ENCODE measurements around the gene RNF157.

Gene RNF157

GRCh38 chr17:76223802-76224201, 16.5 kb downstream of the RNF157 start:
- H3K36me3 ChIP-seq (ENCODE audit: control insufficient read depth, insufficient read depth, low read length): no peaks in the 10 kb centered on the region
- H2AFZ ChIP-seq: no peak overlapping the region
- H3K27me3 ChIP-seq (ENCODE audit: control insufficient read depth, insufficient read depth, low read length): no peaks in the 10 kb centered on the region
- H3K9me3 ChIP-seq (ENCODE audit: control insufficient read depth, low read length): no peaks in the 10 kb centered on the region
- H3K9ac ChIP-seq: no peak overlapping the region
- H3K4me1 ChIP-seq: no peaks in the 10 kb centered on the region
- H3K79me2 ChIP-seq: peaks cover 2% of the 10 kb centered on the region
- H3K27ac ChIP-seq: no peak overlapping the region
- peak overlapping the region; percentile 1 for H3K4me3 ChIP-seq (ENCODE audit: low read depth, low read length)
- TF ChIP-seq, protein P1, sequence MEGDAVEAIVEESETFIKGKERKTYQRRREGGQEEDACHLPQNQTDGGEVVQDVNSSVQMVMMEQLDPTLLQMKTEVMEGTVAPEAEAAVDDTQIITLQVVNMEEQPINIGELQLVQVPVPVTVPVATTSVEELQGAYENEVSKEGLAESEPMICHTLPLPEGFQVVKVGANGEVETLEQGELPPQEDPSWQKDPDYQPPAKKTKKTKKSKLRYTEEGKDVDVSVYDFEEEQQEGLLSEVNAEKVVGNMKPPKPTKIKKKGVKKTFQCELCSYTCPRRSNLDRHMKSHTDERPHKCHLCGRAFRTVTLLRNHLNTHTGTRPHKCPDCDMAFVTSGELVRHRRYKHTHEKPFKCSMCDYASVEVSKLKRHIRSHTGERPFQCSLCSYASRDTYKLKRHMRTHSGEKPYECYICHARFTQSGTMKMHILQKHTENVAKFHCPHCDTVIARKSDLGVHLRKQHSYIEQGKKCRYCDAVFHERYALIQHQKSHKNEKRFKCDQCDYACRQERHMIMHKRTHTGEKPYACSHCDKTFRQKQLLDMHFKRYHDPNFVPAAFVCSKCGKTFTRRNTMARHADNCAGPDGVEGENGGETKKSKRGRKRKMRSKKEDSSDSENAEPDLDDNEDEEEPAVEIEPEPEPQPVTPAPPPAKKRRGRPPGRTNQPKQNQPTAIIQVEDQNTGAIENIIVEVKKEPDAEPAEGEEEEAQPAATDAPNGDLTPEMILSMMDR (IDR thresholded peaks at IDR 0.05): no peak
- H3K4me2 ChIP-seq (ENCODE audit: low read length): no peak overlapping the region

DNA sequence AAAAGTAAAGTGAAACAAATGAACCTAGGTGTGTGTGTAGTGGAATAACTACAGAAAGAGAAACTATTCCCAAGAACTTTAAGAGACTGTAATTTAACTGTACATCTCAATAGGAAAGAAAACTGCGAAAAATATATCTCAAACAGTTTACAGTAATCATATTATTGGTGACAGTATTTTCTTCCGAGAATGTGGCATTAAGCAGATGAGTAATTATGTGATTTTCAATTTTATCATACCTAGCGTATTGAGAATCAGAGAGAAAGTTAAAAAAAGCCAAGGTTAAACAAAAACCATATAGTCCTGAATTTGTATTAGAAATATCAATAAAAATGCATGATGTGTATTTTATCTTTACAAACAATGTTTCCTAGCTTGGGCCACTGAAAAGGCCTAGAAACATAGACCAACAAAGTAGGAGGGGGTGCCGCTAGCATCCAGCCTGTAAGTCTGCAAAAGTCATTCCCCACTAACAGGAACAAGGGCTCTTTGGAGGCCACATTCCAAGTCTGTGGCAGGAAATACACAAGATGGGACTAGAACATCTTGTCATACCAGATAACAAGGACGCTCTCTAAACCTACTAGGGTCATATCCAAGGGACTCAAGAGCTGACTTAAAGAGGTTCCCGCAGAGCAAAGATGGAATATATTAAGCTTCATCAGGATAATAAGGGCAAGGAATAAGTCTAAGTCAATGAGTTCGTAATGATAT, 20.5 kb downstream of the RNF157 start:
- no peaks in the 10 kb centered on the region for H3K36me3 ChIP-seq (ENCODE audit: control insufficient read depth, insufficient read depth, low read length)
- no peak overlapping the region for H3K4me2 ChIP-seq (ENCODE audit: low read length)
- TF ChIP-seq, protein P1 (IDR thresholded peaks at IDR 0.05): no peak
- H2AFZ ChIP-seq: no peak overlapping the region
- no peaks in the 10 kb centered on the region for H3K27me3 ChIP-seq (ENCODE audit: control insufficient read depth, insufficient read depth, low read length)
- no peak overlapping the region for H3K9ac ChIP-seq
- no peak overlapping the region for H3K27ac ChIP-seq
- H3K79me2 ChIP-seq: peaks cover 2% of the 10 kb centered on the region
- H3K9me3 ChIP-seq (ENCODE audit: control insufficient read depth, low read length): no peaks in the 10 kb centered on the region
- H3K4me3 ChIP-seq (ENCODE audit: low read depth, low read length): no peak overlapping the region
- no peaks in the 10 kb centered on the region for H3K4me1 ChIP-seq

DNA sequence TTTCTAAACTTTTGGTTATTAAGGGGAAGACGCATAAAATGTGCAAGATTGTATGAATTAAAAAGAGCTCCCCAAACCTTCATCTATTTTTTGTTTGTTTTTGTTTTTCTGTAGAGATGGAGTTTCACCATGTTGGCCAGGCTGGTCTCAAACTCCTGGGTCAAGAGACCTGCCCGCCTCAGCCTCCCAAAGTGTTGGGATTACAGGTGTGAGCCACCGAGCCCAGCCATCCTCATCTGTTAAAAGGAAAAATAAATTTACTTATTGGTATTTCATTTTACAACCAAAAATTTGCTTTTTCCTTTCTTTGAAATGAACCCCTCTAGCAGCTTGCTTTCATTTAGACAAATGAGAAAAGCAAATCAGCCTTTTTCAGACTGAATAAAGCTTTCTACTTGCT, 23.2 kb downstream of the RNF157 start:
- TF ChIP-seq, protein P1 (IDR thresholded peaks at IDR 0.05): no peak
- H3K27ac ChIP-seq: no peak overlapping the region
- H3K27me3 ChIP-seq (ENCODE audit: control insufficient read depth, insufficient read depth, low read length): no peaks in the 10 kb centered on the region
- no peak overlapping the region for H3K9ac ChIP-seq
- no peak overlapping the region for H3K4me3 ChIP-seq (ENCODE audit: low read depth, low read length)
- H3K9me3 ChIP-seq (ENCODE audit: control insufficient read depth, low read length): no peaks in the 10 kb centered on the region
- no peaks in the 10 kb centered on the region for H3K4me1 ChIP-seq
- H2AFZ ChIP-seq: no peak overlapping the region
- H3K36me3 ChIP-seq (ENCODE audit: control insufficient read depth, insufficient read depth, low read length): no peaks in the 10 kb centered on the region
- H3K4me2 ChIP-seq (ENCODE audit: low read length): no peak overlapping the region
- H3K79me2 ChIP-seq: peaks cover 2% of the 10 kb centered on the region

DNA sequence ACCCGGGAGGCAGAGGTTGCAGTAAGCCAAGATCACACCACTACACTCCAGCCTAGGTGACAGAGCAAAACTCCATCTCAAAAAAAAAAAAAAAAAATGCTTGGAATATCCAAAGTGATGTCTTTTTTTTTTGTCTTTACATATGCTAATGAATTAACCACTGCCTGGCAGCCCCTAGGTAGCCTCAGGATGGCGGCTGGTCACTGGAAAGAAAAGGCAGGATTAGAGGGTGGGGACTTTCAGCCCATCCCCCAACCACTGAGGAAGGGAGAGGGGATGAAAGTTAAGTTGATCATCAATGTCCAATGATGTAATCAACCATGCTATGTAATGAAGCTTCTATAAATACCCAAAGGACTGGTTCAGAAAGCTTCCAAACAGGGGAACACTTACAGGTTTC, 26.8 kb downstream of the RNF157 start:
- H2AFZ ChIP-seq: no peak overlapping the region
- TF ChIP-seq, protein P1 (IDR thresholded peaks at IDR 0.05): no peak
- H3K4me2 ChIP-seq (ENCODE audit: low read length): no peak overlapping the region
- no peak overlapping the region for H3K4me3 ChIP-seq (ENCODE audit: low read depth, low read length)
- H3K9ac ChIP-seq: no peak overlapping the region
- H3K4me1 ChIP-seq: no peaks in the 10 kb centered on the region
- no peaks in the 10 kb centered on the region for H3K36me3 ChIP-seq (ENCODE audit: control insufficient read depth, insufficient read depth, low read length)
- H3K27ac ChIP-seq: no peak overlapping the region
- H3K27me3 ChIP-seq (ENCODE audit: control insufficient read depth, insufficient read depth, low read length): no peaks in the 10 kb centered on the region
- peaks cover 2% of the 10 kb centered on the region for H3K79me2 ChIP-seq
- H3K9me3 ChIP-seq (ENCODE audit: control insufficient read depth, low read length): no peaks in the 10 kb centered on the region

DNA sequence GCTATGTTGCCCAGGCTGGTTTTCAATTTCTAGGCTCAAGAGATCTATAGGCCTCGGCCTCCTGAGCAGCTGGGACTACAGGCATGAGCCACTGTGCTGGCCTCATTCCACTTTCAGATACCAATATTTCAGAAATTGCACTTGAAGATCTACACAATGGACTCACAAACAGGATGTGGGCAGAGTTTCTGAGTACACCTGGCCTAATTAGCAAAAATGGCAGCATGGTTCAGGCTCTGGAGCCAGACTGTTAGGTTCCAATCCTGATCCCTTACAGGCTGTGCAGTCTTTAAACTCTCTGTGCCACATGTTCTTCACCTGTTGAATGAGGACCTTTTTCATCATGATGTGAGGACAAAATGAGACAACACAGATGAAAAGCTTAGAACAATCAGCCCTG, 32.2 kb downstream of the RNF157 start:
- H3K79me2 ChIP-seq: peaks cover 5% of the 10 kb centered on the region
- H3K9me3 ChIP-seq (ENCODE audit: control insufficient read depth, low read length): no peaks in the 10 kb centered on the region
- no peak overlapping the region for H2AFZ ChIP-seq
- no peak overlapping the region for H3K9ac ChIP-seq
- no peak overlapping the region for H3K27ac ChIP-seq
- no peaks in the 10 kb centered on the region for H3K36me3 ChIP-seq (ENCODE audit: control insufficient read depth, insufficient read depth, low read length)
- no peaks in the 10 kb centered on the region for H3K27me3 ChIP-seq (ENCODE audit: control insufficient read depth, insufficient read depth, low read length)
- no peak overlapping the region for H3K4me3 ChIP-seq (ENCODE audit: low read depth, low read length)
- H3K4me2 ChIP-seq (ENCODE audit: low read length): no peak overlapping the region
- TF ChIP-seq, protein P1 (IDR thresholded peaks at IDR 0.05): no peak
- peaks cover 22% of the 10 kb centered on the region for H3K4me1 ChIP-seq

All from parathyroid adenoma (tissue), 2 donors.